Uterus (tissue), 4 donors: ENCODE measurements around the gene CDK9. TPM values are rescaled to one million over a fixed set of nuclear protein-coding genes. Genes with fewer than 3 reads are reported as not detected.
A peak's percentile ranks its signal among the peaks of the same experiment; 100 is the strongest.

Experiments used
- DNase-seq, 2 donors: peaks; one replicate each; pipeline ENCODE4 v3.0.0-alpha.2; 2019 to 2020
- H3K27ac ChIP-seq, 2 donors: fragments of 200-600 bp; sonication (generic); 1 replicate in 1 of 2; 2 replicates in 1 of 2; pipeline ENCODE4 v1.5.1; 2016 to 2018
- H3K27me3 ChIP-seq, 2 donors: fragments of 200-600 bp; sonication (generic); one replicate each; pipeline ENCODE4 v1.5.1; 2018 to 2019; ENCODE audit warnings: control low read depth in 1 of 2
- H3K36me3 ChIP-seq, 2 donors: fragments of 200-600 bp; sonication (generic); one replicate each; pipeline ENCODE4 v1.5.1; 2019; ENCODE audit warnings: control low read depth in 1 of 2
- H3K4me1 ChIP-seq, 2 donors: fragments of 200-600 bp; sonication (generic); one replicate each; pipeline ENCODE4 v1.5.1; 2018 to 2019; ENCODE audit warnings: control low read depth in 1 of 2
- H3K4me3 ChIP-seq, 2 donors: fragments of 200-600 bp; sonication (generic); 1 replicate in 1 of 2; 2 replicates in 1 of 2; pipeline ENCODE4 v1.5.1; 2018 to 2019; ENCODE audit warnings: mild to moderate bottlenecking in 1 of 2
- H3K9me3 ChIP-seq, 2 donors: fragments of 200-600 bp; sonication (generic); one replicate each; pipeline ENCODE4 v1.5.1; 2019; ENCODE audit warnings: control low read depth in 1 of 2
- POLR2A ChIP-seq, 2 donors: fragments of 450-650 bp; IDR thresholded peaks; one replicate each; pipeline ENCODE4 v1.6.1; 2016; ENCODE audit warnings: antibody characterized with exemption in 2 of 2, mild to moderate bottlenecking in 1 of 2, moderate library complexity in 1 of 2
- intact Hi-C: fragments of 100-400 bp; cut with DNase I; formaldehyde crosslinking; loops from one replicate; pipeline ENCODE4 v1.15.1; 2023; ENCODE audit warnings: low total_unique reads
- total RNA-seq, 4 donors: library from RNA; depleted of rRNA in 3 of 4; stranded (reverse); fragments of >200 nt in 3 of 4; gene quantifications; one replicate each; pipeline versions ENCODE4 v1.1.0 to v1.2.4, GENCODE V29; 2014 to 2023
- TF ChIP-seq, protein P1 (sequence below), 4 experiments: fragments of 200-600 bp in 2 of 4; fragments of 450-650 bp in 2 of 4; sonication (generic) in 2 of 4; IDR thresholded peaks; one replicate each; pipeline ENCODE4 v1.5.1; 2016 to 2019; ENCODE audit warnings: antibody characterized with exemption in 4 of 4, mild to moderate bottlenecking in 2 of 4, moderate library complexity in 1 of 4
- donor health status: DM: yes; HTN: yes; CAD: no.

CDK9 gene
- total RNA-seq, 4 donors from 2014 or later = 30.0 to 175 (median 77.4) TPM

DNA sequence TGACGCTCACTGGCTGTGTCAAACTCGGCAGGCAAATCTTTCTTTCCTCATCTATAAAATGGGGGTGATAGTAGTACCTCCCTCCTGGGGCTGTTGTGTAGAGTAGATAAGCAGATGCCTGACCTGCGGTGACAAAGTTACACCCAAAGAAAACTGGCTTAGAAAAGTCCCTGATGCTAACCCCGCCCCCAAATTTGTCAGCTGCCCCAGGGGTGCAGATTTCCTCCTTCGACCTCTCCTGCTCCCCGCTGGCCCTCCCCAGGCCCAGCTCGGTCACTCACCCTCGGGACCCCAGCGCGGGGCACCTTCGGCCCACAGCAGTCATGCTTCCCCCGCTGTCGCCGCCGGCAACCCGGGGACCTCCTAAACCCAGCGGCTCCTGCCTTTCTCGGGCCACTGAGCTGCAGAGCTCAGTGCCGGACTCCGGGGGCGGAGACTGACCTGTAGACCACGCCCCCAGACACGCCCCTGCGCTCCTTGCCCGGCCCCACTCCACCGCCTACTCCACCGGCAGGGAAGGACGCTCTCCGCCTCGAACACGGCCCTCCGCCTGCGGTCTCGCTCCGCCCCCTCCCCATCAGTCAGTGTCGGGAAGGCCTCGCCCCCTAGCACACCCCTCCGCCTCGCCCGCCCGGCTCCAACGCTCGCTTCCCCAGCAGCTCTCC lies 14.8 kb upstream of the CDK9 start:
- H3K4me3 ChIP-seq = peak overlapping the region; percentile 42 to 46
- H3K36me3 ChIP-seq = no peaks in the 10 kb centered on the region
- H3K4me1 ChIP-seq = peaks cover 0 to 12% of the 10 kb centered on the region in 2 donors
- H3K9me3 ChIP-seq = no peaks in the 10 kb centered on the region
- no peaks in the 10 kb centered on the region for H3K27me3 ChIP-seq
- peak; percentile 99 for DNase-seq
- TF ChIP-seq POLR2A (IDR thresholded peaks at IDR 0.05) = peak; percentile 64 to 79
- TF ChIP-seq, protein P1, sequence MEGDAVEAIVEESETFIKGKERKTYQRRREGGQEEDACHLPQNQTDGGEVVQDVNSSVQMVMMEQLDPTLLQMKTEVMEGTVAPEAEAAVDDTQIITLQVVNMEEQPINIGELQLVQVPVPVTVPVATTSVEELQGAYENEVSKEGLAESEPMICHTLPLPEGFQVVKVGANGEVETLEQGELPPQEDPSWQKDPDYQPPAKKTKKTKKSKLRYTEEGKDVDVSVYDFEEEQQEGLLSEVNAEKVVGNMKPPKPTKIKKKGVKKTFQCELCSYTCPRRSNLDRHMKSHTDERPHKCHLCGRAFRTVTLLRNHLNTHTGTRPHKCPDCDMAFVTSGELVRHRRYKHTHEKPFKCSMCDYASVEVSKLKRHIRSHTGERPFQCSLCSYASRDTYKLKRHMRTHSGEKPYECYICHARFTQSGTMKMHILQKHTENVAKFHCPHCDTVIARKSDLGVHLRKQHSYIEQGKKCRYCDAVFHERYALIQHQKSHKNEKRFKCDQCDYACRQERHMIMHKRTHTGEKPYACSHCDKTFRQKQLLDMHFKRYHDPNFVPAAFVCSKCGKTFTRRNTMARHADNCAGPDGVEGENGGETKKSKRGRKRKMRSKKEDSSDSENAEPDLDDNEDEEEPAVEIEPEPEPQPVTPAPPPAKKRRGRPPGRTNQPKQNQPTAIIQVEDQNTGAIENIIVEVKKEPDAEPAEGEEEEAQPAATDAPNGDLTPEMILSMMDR (IDR thresholded peaks at IDR 0.05) = peak in 1 of 4 experiments; percentile 14
- peak overlapping the region; percentile 65 to 68 for H3K27ac ChIP-seq
- intact Hi-C loops = no loop called here

DNA sequence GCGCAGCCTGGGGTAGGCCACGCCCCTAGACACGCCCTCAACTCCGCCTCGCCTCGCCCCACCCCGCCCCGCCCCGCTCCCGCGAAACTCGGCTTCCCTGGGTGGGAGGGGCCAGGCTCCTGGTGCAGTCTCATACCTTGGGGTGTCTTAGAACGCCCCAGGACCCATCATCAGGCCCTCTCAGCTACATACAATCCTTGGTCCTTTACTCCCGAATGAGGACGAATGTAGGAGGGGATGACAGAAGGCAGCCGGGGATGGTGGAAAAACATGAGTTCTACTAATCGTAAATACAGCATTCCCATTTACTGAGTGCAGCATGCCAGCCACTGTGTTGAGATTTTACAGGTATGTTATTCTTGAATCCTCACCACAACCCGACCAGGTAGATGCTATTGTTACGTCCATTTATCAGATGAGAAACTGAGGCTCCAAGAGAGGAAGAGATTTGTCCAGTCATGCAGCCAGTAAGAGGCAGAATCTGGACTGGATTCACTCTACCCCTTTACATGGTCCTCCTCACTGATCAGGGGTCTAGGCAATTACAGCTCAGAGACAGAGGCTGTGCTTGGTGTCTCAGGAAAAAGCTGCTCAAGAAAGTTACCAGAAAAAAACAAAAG lies 14.2 kb upstream of the CDK9 start:
- intact Hi-C loops = no loop called here
- no peaks in the 10 kb centered on the region for H3K27me3 ChIP-seq
- H3K9me3 ChIP-seq = no peaks in the 10 kb centered on the region
- no peak for DNase-seq
- peaks cover 0 to 10% of the 10 kb centered on the region in 2 donors for H3K4me1 ChIP-seq
- H3K36me3 ChIP-seq = no peaks in the 10 kb centered on the region
- TF ChIP-seq POLR2A (IDR thresholded peaks at IDR 0.05) = no peak
- TF ChIP-seq, protein P1 (IDR thresholded peaks at IDR 0.05) = no peak
- peak overlapping the region; percentile 42 to 46 for H3K4me3 ChIP-seq
- H3K27ac ChIP-seq = peak overlapping the region; percentile 65 to 68

DNA sequence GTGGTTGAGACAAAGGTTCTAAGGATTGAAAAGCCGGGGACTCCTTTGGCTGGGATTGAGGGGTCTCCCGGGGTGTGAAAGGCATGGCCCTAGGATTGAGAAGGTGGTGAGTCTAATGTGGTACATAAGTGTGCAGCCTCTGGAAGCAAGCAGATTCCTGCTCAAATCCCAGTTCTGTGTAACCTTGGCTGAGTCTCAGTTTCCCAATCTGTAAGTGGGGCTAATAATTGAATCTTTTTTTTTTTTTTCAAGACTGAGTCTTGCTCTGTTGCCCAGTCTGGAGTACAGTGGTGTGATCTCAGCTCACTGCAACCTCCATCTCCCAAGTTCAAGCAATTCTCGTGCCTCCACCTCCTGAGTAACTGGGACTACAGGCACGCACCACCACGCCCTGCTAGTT lies 13.2 kb upstream of the CDK9 start:
- no peak for DNase-seq
- no peaks in the 10 kb centered on the region for H3K9me3 ChIP-seq
- TF ChIP-seq, protein P1 (IDR thresholded peaks at IDR 0.05) = no peak
- no peak for TF ChIP-seq POLR2A (IDR thresholded peaks at IDR 0.05)
- H3K36me3 ChIP-seq = no peaks in the 10 kb centered on the region
- H3K27me3 ChIP-seq = no peaks in the 10 kb centered on the region
- peaks cover 0 to 5% of the 10 kb centered on the region in 2 donors for H3K4me1 ChIP-seq
- no peak overlapping the region for H3K27ac ChIP-seq
- intact Hi-C loops = no loop called here
- no peak overlapping the region for H3K4me3 ChIP-seq

DNA sequence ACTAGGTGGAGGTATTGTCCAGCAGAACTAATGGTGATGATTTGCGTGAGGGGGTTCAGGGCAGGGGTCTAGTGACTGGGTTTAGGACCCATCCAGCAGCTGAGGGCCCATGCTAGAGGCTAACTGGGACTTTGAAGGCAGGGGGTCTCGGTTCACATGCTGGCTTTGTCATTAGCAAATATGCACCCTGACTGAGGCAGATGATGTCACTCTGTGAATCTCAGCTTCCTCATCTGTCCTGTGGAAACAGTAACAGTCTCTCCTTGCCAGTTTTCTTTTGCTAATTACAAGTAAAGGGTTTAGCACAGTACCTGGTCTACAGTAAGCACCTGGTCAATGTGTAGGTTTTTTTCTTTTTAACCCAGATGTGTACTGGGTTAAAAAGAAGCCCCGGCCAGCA lies 12.6 kb upstream of the CDK9 start:
- TF ChIP-seq, protein P1 (IDR thresholded peaks at IDR 0.05) = no peak
- TF ChIP-seq POLR2A (IDR thresholded peaks at IDR 0.05) = no peak
- no peak overlapping the region for H3K4me3 ChIP-seq
- no peaks in the 10 kb centered on the region for H3K9me3 ChIP-seq
- peaks cover 0 to 5% of the 10 kb centered on the region in 2 donors for H3K4me1 ChIP-seq
- intact Hi-C loops = no loop called here
- DNase-seq = no peak
- no peaks in the 10 kb centered on the region for H3K27me3 ChIP-seq
- H3K27ac ChIP-seq = no peak overlapping the region
- no peaks in the 10 kb centered on the region for H3K36me3 ChIP-seq

DNA sequence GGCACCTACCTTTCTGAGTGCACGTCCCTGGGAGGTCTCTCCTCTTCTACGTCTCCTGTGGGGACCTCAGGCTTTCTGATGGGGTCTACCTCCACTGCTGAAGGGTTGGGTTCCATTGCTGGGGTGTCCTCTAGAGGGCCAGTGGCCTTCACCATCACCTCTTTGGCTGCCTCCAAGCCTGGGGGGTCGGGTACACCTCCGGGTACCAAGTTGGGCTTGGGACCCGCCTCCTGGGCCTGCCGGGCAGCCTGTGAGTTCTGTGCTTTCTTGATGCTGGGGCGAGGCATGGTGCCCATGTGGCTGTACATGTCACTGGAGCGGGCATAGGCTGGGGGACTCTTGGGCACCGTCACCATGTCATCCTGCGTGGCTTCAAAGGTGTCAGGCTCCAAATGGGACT lies 11.9 kb upstream of the CDK9 start:
- TF ChIP-seq, protein P1 (IDR thresholded peaks at IDR 0.05) = no peak
- no peak for TF ChIP-seq POLR2A (IDR thresholded peaks at IDR 0.05)

More for the DNA sequence above, 11.9 kb upstream of the CDK9 start:
- Histone ChIP-seq H3K27me3 (no peaks in the 10 kb centered on the region), H3K27ac (no peak overlapping the region), H3K4me3 (no peak overlapping the region), H3K36me3 (no peaks in the 10 kb centered on the region), H3K4me1 (peaks cover 0 to 5% of the 10 kb centered on the region in 2 donors), H3K9me3 (no peaks in the 10 kb centered on the region)
- intact Hi-C loops = no loop called here
- DNase-seq = no peak
